ENCODE data around the gene CNPY1.

CNPY1 gene

GRCh38 chr7:155589001-155589980, 42.9 kb upstream of the CNPY1 start:
- no peak for TF ChIP-seq CTCF (IDR thresholded peaks at IDR 0.05; ENCODE audit: low read length, missing control alignments)
- no peak for DNase-seq (ENCODE audit: low read depth)
- no peak overlapping the region for H3K4me3 ChIP-seq (replicated peaks; ENCODE audit: low read depth, low read length)

DNA sequence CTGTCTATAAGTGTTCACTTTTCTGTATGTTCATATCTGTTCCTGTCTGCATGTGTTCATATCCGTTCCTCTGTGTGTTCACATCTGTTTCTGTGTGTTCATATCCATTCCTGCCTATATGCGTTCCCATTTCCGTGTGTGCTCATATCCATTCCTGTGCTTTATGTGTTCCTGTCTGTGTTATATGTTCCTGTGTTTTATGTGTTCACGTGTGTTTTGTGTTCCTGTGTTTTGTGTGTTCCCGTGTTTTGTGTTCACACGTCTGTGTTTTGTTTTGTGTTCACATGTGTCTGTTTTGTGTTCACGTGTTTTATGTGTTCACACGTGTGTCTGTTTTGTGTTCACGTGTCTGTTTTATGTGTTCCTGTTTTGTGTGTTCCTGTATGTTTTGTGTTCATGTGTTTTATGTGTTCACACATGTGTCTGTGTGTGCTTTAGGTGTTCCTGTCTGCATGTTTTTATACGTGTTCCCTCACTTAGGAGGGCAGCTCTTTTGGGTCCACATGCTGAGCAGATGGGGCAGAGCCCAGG, 42.2 kb upstream of the CNPY1 start:
- TF ChIP-seq CTCF (IDR thresholded peaks at IDR 0.05; ENCODE audit: low read length, missing control alignments) = no peak

GRCh38 chr7:155587486-155587885, 41.1 kb upstream of the CNPY1 start:
- no peak overlapping the region for H3K4me3 ChIP-seq (replicated peaks; ENCODE audit: low read depth, low read length)
- TF ChIP-seq CTCF (IDR thresholded peaks at IDR 0.05; ENCODE audit: low read length, missing control alignments) = no peak
- no peak for DNase-seq (ENCODE audit: low read depth)

More for the DNA sequence above, 42.2 kb upstream of the CNPY1 start:
- no peak for DNase-seq (ENCODE audit: low read depth)
- no peak overlapping the region for H3K4me3 ChIP-seq (replicated peaks; ENCODE audit: low read depth, low read length)

- H3K4me3 ChIP-seq (replicated peaks; ENCODE audit: low read depth, low read length) = no peak overlapping the region
- TF ChIP-seq CTCF (IDR thresholded peaks at IDR 0.05; ENCODE audit: low read length, missing control alignments) = no peak
- no peak for DNase-seq (ENCODE audit: low read depth)
Observed at GRCh38 chr7:155586843-155587440, 40.6 kb upstream of the CNPY1 start.

DNA sequence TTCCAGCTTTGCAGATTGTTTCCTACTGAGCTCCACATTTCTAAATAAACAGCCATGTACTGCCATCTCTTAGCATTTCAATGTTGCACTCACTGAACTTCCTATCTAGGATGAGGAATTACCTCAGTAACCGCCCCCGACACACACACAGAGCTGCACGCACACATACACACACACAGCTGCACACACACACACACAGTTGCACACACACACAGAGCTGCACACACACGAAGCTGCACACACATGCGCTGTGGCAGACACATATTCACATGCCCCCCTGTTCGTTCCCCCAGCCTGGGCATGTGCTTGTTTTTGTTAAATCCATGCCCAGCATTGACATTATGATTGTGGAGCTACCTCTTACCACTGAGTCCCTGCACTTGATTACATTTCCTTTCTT, 39.6 kb upstream of the CNPY1 start:
- DNase-seq (ENCODE audit: low read depth) = no peak
- no peak for TF ChIP-seq CTCF (IDR thresholded peaks at IDR 0.05; ENCODE audit: low read length, missing control alignments)
- no peak overlapping the region for H3K4me3 ChIP-seq (replicated peaks; ENCODE audit: low read depth, low read length)

GRCh38 chr7:155585532-155585895, 39.2 kb upstream of the CNPY1 start:
- no peak for TF ChIP-seq CTCF (IDR thresholded peaks at IDR 0.05; ENCODE audit: low read length, missing control alignments)
- H3K4me3 ChIP-seq (replicated peaks; ENCODE audit: low read depth, low read length) = no peak overlapping the region
- no peak for DNase-seq (ENCODE audit: low read depth)
